IMR-90 (cell line): ENCODE measurements around the gene FOXP1. TPM values are rescaled to one million over a fixed set of nuclear protein-coding genes. Genes with fewer than 3 reads are reported as not detected.
A peak's percentile ranks its signal among the peaks of the same experiment; 100 is the strongest.

Experiments used
- ATAC-seq: fragments of 200-7000 bp; cut with Tn5 transposase; 2 replicates; pipeline ENCODE4 v1.9.1; 2020; ENCODE audit warnings: low read depth, mild to moderate bottlenecking, moderate library complexity
- BruUV-seq: library from RNA; stranded (reverse); fragments of 400-500 nt; replicated peaks from 2 replicates; lab custom pipeline; 2021; lab: Mats Ljungman, UMichigan
- CTCF ChIA-PET: fragments of 300-600 bp; formaldehyde crosslinking; extraction: SDS; loops from one replicate; lab custom pipeline; 2021; ENCODE audit warnings: antibody characterized with exemption; lab: Yijun Ruan, JAX
- POLR2A ChIA-PET: fragments of 300-600 bp; sonication (Branson Sonifier 250); formaldehyde crosslinking; loops from one replicate; lab custom pipeline; 2022; ENCODE audit warnings: antibody characterized with exemption; ENCODE audit not compliant: unreplicated experiment; lab: Charles Lee
- DNase-seq: peaks from one replicate; pipeline ENCODE4 v3.0.0; 2013
- H2AFZ ChIP-seq: replicated peaks from 2 replicates; pipeline ENCODE3; 2013; ENCODE audit warnings: low read length, mild to moderate bottlenecking; ENCODE audit not compliant: poor library complexity
- H2AK5ac ChIP-seq: 2 replicates; pipeline ENCODE4 v1.6.1; 2013; ENCODE audit warnings: low read depth, low read length, inconsistent platforms
- H2AK9ac ChIP-seq: replicated peaks from 2 replicates; pipeline ENCODE3; 2013; ENCODE audit warnings: mild to moderate bottlenecking, low read depth, low read length, moderate library complexity; ENCODE audit not compliant: poor library complexity
- H2BK120ac ChIP-seq: 2 replicates; pipeline ENCODE4 v1.6.1; 2013; ENCODE audit warnings: low read depth, low read length, inconsistent platforms
- H2BK15ac ChIP-seq: 3 replicates; pipeline ENCODE4 v1.6.1; 2013; ENCODE audit warnings: low read depth, low read length, inconsistent platforms
- H2BK20ac ChIP-seq: 2 replicates; pipeline ENCODE4 v1.6.1; 2013; ENCODE audit warnings: low read depth, mild to moderate bottlenecking, inconsistent platforms, low read length, moderate library complexity
- H2BK5ac ChIP-seq: 2 replicates; pipeline ENCODE4 v1.6.1; 2013; ENCODE audit warnings: mild to moderate bottlenecking, low read depth, low read length, inconsistent platforms; ENCODE audit not compliant: poor library complexity, severe bottlenecking
- H3K14ac ChIP-seq: replicated peaks from 2 replicates; pipeline ENCODE4 v1.6.1; 2013; ENCODE audit warnings: low read depth, low read length, inconsistent platforms
- H3K18ac ChIP-seq: 2 replicates; pipeline ENCODE4 v1.6.1; 2013; ENCODE audit warnings: low read depth, low read length, control low read depth
- H3K23ac ChIP-seq: 2 replicates; pipeline ENCODE4 v1.6.1; 2013; ENCODE audit warnings: low read depth, low read length, inconsistent platforms
- H3K27ac ChIP-seq: 2 replicates; pipeline ENCODE4 v1.5.1; 2013; ENCODE audit warnings: mild to moderate bottlenecking, control low read depth, low read length; ENCODE audit not compliant: insufficient read depth
- H3K27me3 ChIP-seq: 2 replicates; pipeline ENCODE4 v1.6.1; 2013; ENCODE audit warnings: low read length; ENCODE audit not compliant: control insufficient read depth, insufficient read depth
- H3K36me3 ChIP-seq: 2 replicates; pipeline ENCODE4 v1.6.1; 2013; ENCODE audit warnings: low read length, mixed read lengths; ENCODE audit not compliant: control insufficient read depth, insufficient read depth
- H3K4ac ChIP-seq: 2 replicates; pipeline ENCODE4 v1.6.1; 2013; ENCODE audit warnings: low read depth, low read length, inconsistent platforms
- H3K4me1 ChIP-seq: 2 replicates; pipeline ENCODE4 v1.6.1; 2013; ENCODE audit warnings: low read length, mixed read lengths; ENCODE audit not compliant: control insufficient read depth, insufficient read depth
- H3K4me2 ChIP-seq: 2 replicates; pipeline ENCODE4 v1.6.1; 2013; ENCODE audit warnings: low read depth, mild to moderate bottlenecking, control low read depth, low read length, moderate library complexity
- H3K4me3 ChIP-seq: 2 replicates; pipeline ENCODE4 v1.5.1; 2013; ENCODE audit warnings: low read depth, mild to moderate bottlenecking, control low read depth, low read length, moderate library complexity; ENCODE audit not compliant: insufficient read depth
- H3K56ac ChIP-seq: 2 replicates; pipeline ENCODE4 v1.6.1; 2013; ENCODE audit warnings: low read length, inconsistent platforms; ENCODE audit not compliant: insufficient read depth; ENCODE audit errors: extremely low read depth
- H3K79me1 ChIP-seq, 2 experiments: 2 replicates each; pipeline ENCODE4 v1.6.1; 2013; ENCODE audit warnings: low read length in 2 of 2, inconsistent platforms in 1 of 2, low read depth in 1 of 2
- H3K9ac ChIP-seq: 2 replicates; pipeline ENCODE4 v1.6.1; 2013; ENCODE audit warnings: low read depth, low read length, control low read depth
- H3K9me1 ChIP-seq: 2 replicates; pipeline ENCODE4 v1.6.1; 2013; ENCODE audit warnings: low read length, inconsistent platforms; ENCODE audit not compliant: insufficient read depth
- H3K9me3 ChIP-seq: 2 replicates; pipeline ENCODE4 v1.6.1; 2013; ENCODE audit warnings: low read length; ENCODE audit not compliant: control insufficient read depth, insufficient read depth
- H4K20me1 ChIP-seq: 2 replicates; pipeline ENCODE4 v1.6.1; 2013; ENCODE audit warnings: low read length, inconsistent platforms; ENCODE audit not compliant: insufficient read depth
- H4K5ac ChIP-seq: 2 replicates; pipeline ENCODE4 v1.6.1; 2013; ENCODE audit warnings: mild to moderate bottlenecking, low read depth, low read length, control low read depth
- H4K8ac ChIP-seq, 2 experiments: 2 replicates each; pipeline ENCODE4 v1.6.1; 2013; ENCODE audit warnings: low read depth in 2 of 2, low read length in 2 of 2, control low read depth in 1 of 2, inconsistent platforms in 1 of 2
- H4K91ac ChIP-seq: 2 replicates; pipeline ENCODE4 v1.6.1; 2013; ENCODE audit warnings: low read depth, low read length, inconsistent platforms; ENCODE audit not compliant: insufficient read depth
- BHLHE40 ChIP-seq: fragments of 150-350 bp; IDR thresholded peaks from 2 replicates; pipeline ENCODE4 v1.6.1; 2016; ENCODE audit warnings: mild to moderate bottlenecking, low read depth, low read length
- CEBPB ChIP-seq: IDR thresholded peaks from 2 replicates; pipeline ENCODE4 v1.6.1; 2012; ENCODE audit warnings: low read depth, low read length, improper control_type of control experiment
- CHD1 ChIP-seq: IDR thresholded peaks from 2 replicates; pipeline ENCODE4 v1.6.1; 2012; ENCODE audit warnings: low read depth, low read length, improper control_type of control experiment
- CTCF ChIP-seq: conservative IDR thresholded peaks from 2 replicates; pipeline ENCODE4 v1.5.1; 2012; ENCODE audit warnings: mild to moderate bottlenecking, low read depth, low read length, improper control_type of control experiment
- ELK1 ChIP-seq: fragments of 150-350 bp; IDR thresholded peaks from 2 replicates; pipeline ENCODE4 v1.6.1; 2016; ENCODE audit warnings: low read depth, mild to moderate bottlenecking, low read length, moderate library complexity, borderline replicate concordance
- FOS ChIP-seq: fragments of 150-350 bp; IDR thresholded peaks from 2 replicates; pipeline ENCODE4 v1.6.1; 2016; ENCODE audit warnings: low read depth, low read length
- MAFK ChIP-seq: IDR thresholded peaks from 2 replicates; pipeline ENCODE4 v1.6.1; 2012; ENCODE audit warnings: low read depth, low read length, improper control_type of control experiment
- MAZ ChIP-seq: IDR thresholded peaks from 2 replicates; pipeline ENCODE4 v1.6.1; 2012; ENCODE audit warnings: low read depth, mild to moderate bottlenecking, low read length, improper control_type of control experiment, moderate library complexity, borderline replicate concordance
- MXI1 ChIP-seq: IDR thresholded peaks from 2 replicates; pipeline ENCODE4 v1.6.1; 2012; ENCODE audit warnings: low read depth, mild to moderate bottlenecking, low read length, moderate library complexity, borderline replicate concordance
- NFE2L2 ChIP-seq: fragments of 150-350 bp; IDR thresholded peaks from 2 replicates; pipeline ENCODE4 v1.6.1; 2016; ENCODE audit warnings: low read depth, mild to moderate bottlenecking, low read length
- POLR2A ChIP-seq: IDR thresholded peaks from 2 replicates; pipeline ENCODE4 v1.6.1; 2012; ENCODE audit warnings: mild to moderate bottlenecking, low read depth, low read length
- RAD21 ChIP-seq: IDR thresholded peaks from 2 replicates; pipeline ENCODE4 v1.6.1; 2012; ENCODE audit warnings: low read length, improper control_type of control experiment
- RCOR1 ChIP-seq: IDR thresholded peaks from 2 replicates; pipeline ENCODE4 v1.6.1; 2012; ENCODE audit warnings: mild to moderate bottlenecking, low read length, improper control_type of control experiment; ENCODE audit not compliant: insufficient replicate concordance
- RFX5 ChIP-seq: IDR thresholded peaks from 2 replicates; pipeline ENCODE4 v1.8.0; 2012; ENCODE audit warnings: low read depth, mild to moderate bottlenecking, low read length, moderate library complexity
- SMC3 ChIP-seq: fragments of 150-350 bp; IDR thresholded peaks from 2 replicates; pipeline ENCODE4 v1.6.1; 2016; ENCODE audit warnings: low read depth, mild to moderate bottlenecking, antibody characterized with exemption, low read length, moderate library complexity
- USF2 ChIP-seq: fragments of 150-350 bp; IDR thresholded peaks from 2 replicates; pipeline ENCODE4 v1.6.1; 2017; ENCODE audit warnings: mild to moderate bottlenecking, antibody characterized with exemption, low read length, low read depth
- WGBS, 2 experiments: methylation state at CpG; one replicate each; pipeline versions ENCODE4 v1.1.5 to v1.1.7; 2013; ENCODE audit warnings: missing lambda C conversion rate in 2 of 2; ENCODE audit not compliant: insufficient read length in 1 of 2; ENCODE audit errors: extremely low coverage in 2 of 2; 5-methylcytosine and 5-hydroxymethylcytosine counted together
- dilution Hi-C: fragments of 300-500 bp; cut with HindIII; formaldehyde crosslinking; loops from one replicate; pipeline ENCODE4 v1.14.3; 2018; ENCODE audit warnings: low sequenced_read_pairs; ENCODE audit not compliant: unreplicated experiment
- in situ Hi-C: fragments of 300-500 bp; cut with MboI; formaldehyde crosslinking; loops from 3 replicates; pipeline ENCODE4 v1.14.3; 2019; ENCODE audit warnings: low sequenced_read_pairs, inconsistent platforms, mixed read lengths
- intact Hi-C: fragments of 100-400 bp; cut with micrococcal nuclease; formaldehyde crosslinking; loops from 2 replicates; pipeline ENCODE4 v1.10.0; 2022
- polyA plus RNA-seq, 3 experiments: library from polyadenylated mRNA; depleted of rRNA; stranded (reverse); fragments of >200 nt; gene quantifications; 2 replicates each; pipeline ENCODE4 v1.2.3, GENCODE V29; 2012; ENCODE audit warnings: low replicate concordance in 1 of 3
- total RNA-seq: library from RNA; depleted of rRNA; stranded (reverse); fragments of >200 nt; gene quantifications from 2 replicates; pipeline ENCODE4 v1.2.3, GENCODE V29; 2012

The FOXP1 gene
- total and polyA plus RNA-seq, 2 of the 4 experiments (the other 2 are of a cell fraction): 37.0 to 132 TPM

DNA sequence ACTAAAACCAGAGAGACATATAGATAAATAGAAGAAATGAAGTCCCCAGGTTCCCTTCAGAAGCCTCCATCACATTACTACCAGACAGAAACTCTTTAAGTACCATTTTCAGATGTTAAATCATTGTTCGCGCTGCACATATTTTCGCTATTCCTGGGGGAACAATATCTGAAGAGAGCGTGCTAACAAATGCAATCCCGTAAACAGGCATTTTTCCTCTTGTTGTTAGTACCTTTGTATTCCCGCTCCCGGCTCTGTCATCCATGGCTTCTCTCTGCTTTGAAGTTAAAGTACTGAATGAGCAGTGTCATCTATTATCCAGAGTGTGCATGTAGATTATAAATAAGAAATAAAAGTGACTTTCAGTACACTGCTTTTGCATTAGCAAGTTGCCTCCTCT is 412.3 kb downstream of the FOXP1 start:
- TF ChIP-seq CEBPB (no peak), MAFK (no peak), USF2 (no peak), RCOR1 (no peak), CHD1 (no peak), RFX5 (no peak), FOS (no peak), MXI1 (no peak), NFE2L2 (no peak), CTCF (no peak), POLR2A (no peak), ELK1 (no peak), MAZ (no peak), SMC3 (no peak), RAD21 (no peak), BHLHE40 (no peak)
- Histone ChIP-seq H2BK120ac (no peak overlapping the region; the same call in 1 of the 2 replicates), H3K4me2 (no peak overlapping the region), H3K14ac (no peak overlapping the region), H2AK9ac (no peak overlapping the region), H3K9me3 (no peaks in the 10 kb centered on the region), H2AK5ac (no peak overlapping the region), H2BK5ac (no peak overlapping the region), H4K8ac (no peak overlapping the region), H3K23ac (no peak overlapping the region), H3K9me1 (peaks cover 12% of the 10 kb centered on the region), H2BK20ac (no peak overlapping the region), H4K20me1 (no peaks in the 10 kb centered on the region), H2AFZ (no peak overlapping the region), H2BK15ac (no peak overlapping the region), H3K4me3 (no peak overlapping the region), H3K4me1 (peaks cover 30% of the 10 kb centered on the region), H3K27ac (no peak overlapping the region), H3K4ac (peak overlapping the region; percentile 15; the same call in 1 of the 2 replicates), H3K18ac (peak overlapping the region; percentile 58), H3K36me3 (no peaks in the 10 kb centered on the region), H3K79me1 (peaks cover 9 to 25% of the 10 kb centered on the region in 2 experiments; a peak in 3 of 4 replicates), H3K56ac (no peak overlapping the region), H4K91ac (no peak overlapping the region), H4K5ac (no peak overlapping the region), H3K27me3 (no peaks in the 10 kb centered on the region), H3K9ac (no peak overlapping the region)
- CTCF ChIA-PET: no interaction called here
- in situ Hi-C loops (no loop called here), dilution Hi-C loops (no loop called here), intact Hi-C loops (loop anchor here (5.0 kb wide), 1 partner anchor 619 kb away; no protein-coding TSS in a partner anchor)
- DNase-seq (no peak), ATAC-seq (no peak)
- POLR2A ChIA-PET: no interaction called here
- BruUV-seq: no TSS peak
- WGBS, 2 experiments: 100% methylated on average over 4 of the region's 7 CpGs; no CpG with 5 or more reads in 1 of the 2 experiments
